GM12801 (cell line): Measurements from ENCODE around the gene SIM2.

ENCODE experiments used
- CTCF ChIP-seq: IDR thresholded peaks from one replicate; pipeline ENCODE4 v1.5.1; 2011; ENCODE audit warnings: control low read depth; ENCODE audit not compliant: insufficient read length; ENCODE audit errors: extremely low read depth

The SIM2 gene

GRCh38 chr21:36722370-36723368, 23.8 kb downstream of the SIM2 start:
- TF ChIP-seq CTCF, result no peak

- no peak for TF ChIP-seq CTCF
Observed at GRCh38 chr21:36723371-36723881, 24.5 kb downstream of the SIM2 start.

GRCh38 chr21:36724660-36725059, 25.7 kb downstream of the SIM2 start:
- TF ChIP-seq CTCF, result no peak

GRCh38 chr21:36725793-36726386, 27.0 kb downstream of the SIM2 start:
- no peak for TF ChIP-seq CTCF

- TF ChIP-seq CTCF, result no peak
Observed at GRCh38 chr21:36727866-36728265, 29.0 kb downstream of the SIM2 start.

- no peak for TF ChIP-seq CTCF
Observed at GRCh38 chr21:36728371-36729111, 29.6 kb downstream of the SIM2 start.
